GM12878 (cell line): Measurements from ENCODE around the gene MRGPRG. TPM values are rescaled to one million over a fixed set of nuclear protein-coding genes. Genes with fewer than 3 reads are reported as not detected.

Experiments used
- ATAC-seq: fragments of 200-7000 bp; cut with Tn5 transposase; 3 replicates; pipeline ENCODE4 v1.9.1; 2020; ENCODE audit warnings: mild to moderate bottlenecking, moderate library complexity
- BruUV-seq: library from RNA; stranded (reverse); fragments of 400-500 nt; replicated peaks from 2 replicates; lab custom pipeline; 2021; lab: Mats Ljungman, UMichigan
- CTCF ChIA-PET: fragments of 300-600 bp; sonication (Branson Sonifier 250); formaldehyde crosslinking; extraction: SDS; loops from one replicate; lab custom pipeline; 2021; ENCODE audit warnings: inconsistent platforms; lab: Yijun Ruan, JAX
- POLR2A ChIA-PET: fragments of 350-600 bp; formaldehyde crosslinking; extraction: SDS; loops from one replicate; lab custom pipeline; 2021; ENCODE audit warnings: inconsistent platforms; lab: Charles Lee
- RAD21 ChIA-PET: fragments of 300-600 bp; sonication (Branson Sonifier 250); formaldehyde crosslinking; loops from one replicate; lab custom pipeline; 2023; ENCODE audit warnings: antibody characterized with exemption; ENCODE audit not compliant: unreplicated experiment; lab: Charles Lee
- SMC1A ChIA-PET: fragments of 300-600 bp; sonication (Branson Sonifier 250); formaldehyde crosslinking; loops from one replicate; lab custom pipeline; 2023; ENCODE audit not compliant: unreplicated experiment, uncharacterized antibody; lab: Charles Lee
- DNase-seq: peaks from one replicate; pipeline ENCODE4 v3.0.0-alpha.2; 2011; ENCODE audit warnings: low read depth, low spot score
- FAIRE-seq: peaks from 3 replicates; lab custom pipeline; 2011; peaks lifted over from hg19 to GRCh38; lab: Jason Lieb, UNC
- H2AFZ ChIP-seq: 2 replicates; pipeline ENCODE4 v1.6.0; 2011; ENCODE audit warnings: low read depth, low read length, control low read depth; ENCODE audit not compliant: control insufficient read depth
- H3K27ac ChIP-seq: 2 replicates; pipeline ENCODE4 v1.5.1; 2011; ENCODE audit warnings: control low read depth; ENCODE audit not compliant: control insufficient read depth, insufficient read depth
- H3K27me3 ChIP-seq, 2 experiments: replicated peaks in 1 of 2; 2 replicates each; pipeline versions ENCODE4 v1.6.0 to v1.6.1; 2011; ENCODE audit warnings: low read length in 1 of 2; ENCODE audit not compliant: control insufficient read depth in 2 of 2, insufficient read depth in 2 of 2
- H3K36me3 ChIP-seq, 2 experiments: 2 replicates each; pipeline ENCODE4 v1.5.1; 2011; ENCODE audit warnings: low read length in 1 of 2; ENCODE audit not compliant: control insufficient read depth in 2 of 2, insufficient read depth in 2 of 2
- H3K4me1 ChIP-seq: 2 replicates; pipeline ENCODE4 v1.6.1; 2011; ENCODE audit warnings: mild to moderate bottlenecking, low read length, moderate library complexity, mixed read lengths; ENCODE audit not compliant: control insufficient read depth, insufficient read depth
- H3K4me2 ChIP-seq: 2 replicates; pipeline ENCODE4 v1.6.0; 2011; ENCODE audit warnings: control low read depth; ENCODE audit not compliant: control insufficient read depth, insufficient read depth
- H3K4me3 ChIP-seq: fragments of 200-600 bp; sonication (generic); 2 replicates; pipeline ENCODE4 v1.5.1; 2016
- H3K79me2 ChIP-seq: 2 replicates; pipeline ENCODE4 v1.6.0; 2011; ENCODE audit warnings: low read length; ENCODE audit not compliant: control insufficient read depth, insufficient read depth
- H3K9ac ChIP-seq: 2 replicates; pipeline ENCODE4 v1.8.0; 2011; ENCODE audit warnings: low read length, control low read depth, mixed read lengths; ENCODE audit not compliant: control insufficient read depth, insufficient read depth
- H3K9me3 ChIP-seq: replicated peaks from 3 replicates; pipeline ENCODE4 v1.5.1; 2011; ENCODE audit warnings: mild to moderate bottlenecking, low read length; ENCODE audit not compliant: control insufficient read depth, insufficient read depth
- H4K20me1 ChIP-seq: 2 replicates; pipeline ENCODE4 v1.6.0; 2011; ENCODE audit not compliant: control insufficient read depth, insufficient read depth
- ATF3 ChIP-seq: IDR thresholded peaks from 2 replicates; pipeline ENCODE4 v1.6.1; 2011; ENCODE audit warnings: low read depth, mild to moderate bottlenecking, low read length, moderate library complexity, borderline replicate concordance; ENCODE audit errors: extremely low read depth
- CREM ChIP-seq: IDR thresholded peaks from 2 replicates; pipeline ENCODE4 v1.6.1; 2014; ENCODE audit warnings: antibody characterized with exemption, low read depth
- CTCF ChIP-seq, 3 experiments: IDR thresholded peaks in 2 of 3; conservative IDR thresholded peaks in 1 of 3; 2 replicates each; pipeline ENCODE4 v1.5.1; 2011; ENCODE audit warnings: low read depth in 3 of 3, low read length in 3 of 3, mild to moderate bottlenecking in 3 of 3, control low read depth in 2 of 3, moderate library complexity in 2 of 3, inconsistent platforms in 1 of 3, mixed read lengths in 1 of 3; ENCODE audit not compliant: control insufficient read depth in 2 of 3, insufficient read depth in 1 of 3; ENCODE audit errors: extremely low read depth in 1 of 3
- HDGF ChIP-seq: fragments of 450-650 bp; IDR thresholded peaks from 2 replicates; pipeline ENCODE4 v1.6.1; 2016; ENCODE audit warnings: antibody characterized with exemption
- IKZF1 ChIP-seq: fragments of 450-650 bp; conservative IDR thresholded peaks from 2 replicates; pipeline ENCODE4 v1.6.1; 2017; ENCODE audit warnings: antibody characterized with exemption, mild to moderate bottlenecking
- KAT2A ChIP-seq: conservative IDR thresholded peaks from 2 replicates; pipeline ENCODE4 v1.6.1; 2011; ENCODE audit warnings: low read depth, low read length; ENCODE audit not compliant: control insufficient read depth
- MTA2 ChIP-seq: fragments of 450-650 bp; IDR thresholded peaks from 2 replicates; pipeline ENCODE4 v1.6.1; 2016; ENCODE audit warnings: low read depth, mild to moderate bottlenecking, moderate library complexity
- NFYB ChIP-seq: IDR thresholded peaks from 2 replicates; pipeline ENCODE4 v1.6.1; 2011; ENCODE audit warnings: low read depth, mild to moderate bottlenecking, low read length, improper control_type of control experiment, moderate library complexity; ENCODE audit not compliant: insufficient read depth
- NRF1 ChIP-seq: conservative IDR thresholded peaks from 2 replicates; pipeline ENCODE4 v1.6.1; 2011; ENCODE audit warnings: mild to moderate bottlenecking, low read depth, low read length, improper control_type of control experiment
- POU2F2 ChIP-seq: IDR thresholded peaks from 3 replicates; pipeline ENCODE4 v1.6.1; 2011; ENCODE audit warnings: low read depth, mild to moderate bottlenecking, low read length, borderline replicate concordance
- SMARCA5 ChIP-seq: fragments of 450-650 bp; IDR thresholded peaks from 2 replicates; pipeline ENCODE4 v1.6.1; 2017; ENCODE audit warnings: mild to moderate bottlenecking
- SP1 ChIP-seq: IDR thresholded peaks from one replicate; pipeline ENCODE4 v1.6.1; 2011; ENCODE audit warnings: low read depth, low read length
- SUZ12 ChIP-seq: fragments of 200-600 bp; sonication (generic); IDR thresholded peaks from one replicate; pipeline ENCODE4 v1.6.1; 2018; ENCODE audit warnings: antibody characterized with exemption, mild to moderate bottlenecking; ENCODE audit not compliant: unreplicated experiment
- WGBS: methylation state at CpG from one replicate; pipeline ENCODE4 v1.1.6; 2016; ENCODE audit warnings: low lambda C conversion rate; ENCODE audit not compliant: insufficient replicate concordance, insufficient coverage; ENCODE audit errors: missing lambda C conversion rate; 5-methylcytosine and 5-hydroxymethylcytosine counted together
- in situ Hi-C: fragments of 300-500 bp; cut with MboI; formaldehyde crosslinking; loops from 9 replicates; pipeline ENCODE4 v1.14.3; 2018; ENCODE audit warnings: mixed read lengths
- intact Hi-C: fragments of 100-400 bp; cut with micrococcal nuclease; formaldehyde crosslinking; loops from one replicate; pipeline ENCODE4 v1.14.2; 2022; ENCODE audit not compliant: unreplicated experiment
- polyA plus RNA-seq, 11 experiments: library from polyadenylated mRNA; depleted of rRNA in 4 of 11; unstranded in 6 of 11; stranded (reverse) in 5 of 11; fragments of >200 nt; fragmentation: Nextera tagmentation in 4 of 11; fragmentation: Illumina TruSeq in 1 of 11; extraction: Ambion mirVana in 4 of 11; extraction: Trizol in 1 of 11; gene quantifications; 1 replicate in 1 of 11; 2 replicates in 10 of 11; pipeline versions ENCODE4 v1.2.1 to v1.2.3, GENCODE V29; 2011 to 2016; ENCODE audit warnings: inconsistent platforms in 2 of 11, missing spikeins in 2 of 11, low read depth in 1 of 11
- total RNA-seq, 4 experiments: library from RNA; depleted of rRNA in 3 of 4; stranded (reverse); fragments of >200 nt in 3 of 4; fragmentation: Illumina TruSeq in 1 of 4; extraction: Trizol in 1 of 4; gene quantifications; 2 replicates each; pipeline versions ENCODE4 v1.2.1 to v1.2.3, GENCODE V29; 2013 to 2021
- TF ChIP-seq, protein P1 (sequence below): fragments of 450-650 bp; IDR thresholded peaks from 2 replicates; pipeline ENCODE4 v1.6.1; 2018; ENCODE audit warnings: borderline replicate concordance, mild to moderate bottlenecking; ENCODE audit not compliant: partially characterized antibody
- TF ChIP-seq, protein P2 (sequence below): fragments of 450-650 bp; IDR thresholded peaks from 2 replicates; pipeline ENCODE4 v1.6.1; 2016; ENCODE audit warnings: mild to moderate bottlenecking

MRGPRG gene
- total and polyA plus RNA-seq, 10 of the 15 experiments (the other 5 are each of a cell fraction or from before 2014, with no cell fraction given) = not detected

GRCh38 chr11:3220521-3221407, 2.2 kb upstream of the MRGPRG start:
- H3K9ac ChIP-seq = no peak overlapping the region
- H3K9me3 ChIP-seq = no peaks in the 10 kb centered on the region
- H4K20me1 ChIP-seq = no peaks in the 10 kb centered on the region
- H3K27me3 ChIP-seq = peaks cover 0 to 2% of the 10 kb centered on the region in 2 experiments; a peak in 2 of 4 replicates
- no peak overlapping the region for H2AFZ ChIP-seq
- POLR2A ChIA-PET = no interaction called here
- no peak for FAIRE-seq
- RAD21 ChIA-PET = no interaction called here
- intact Hi-C loops = no loop called here
- no peak overlapping the region for H3K4me2 ChIP-seq
- BruUV-seq = no TSS peak
- WGBS = 45% methylated on average over 14 of the region's 21 CpGs
- H3K27ac ChIP-seq = no peak overlapping the region
- SMC1A ChIA-PET = no interaction called here
- DNase-seq = no peak
- no peaks in the 10 kb centered on the region for H3K36me3 ChIP-seq
- no peak for ATAC-seq
- no peaks in the 10 kb centered on the region for H3K4me1 ChIP-seq
- in situ Hi-C loops = no loop called here
- no peak overlapping the region for H3K4me3 ChIP-seq
- CTCF ChIA-PET = no interaction called here
- H3K79me2 ChIP-seq = no peaks in the 10 kb centered on the region
- TF ChIP-seq IKZF1 (no peak), KAT2A (no peak), POU2F2 (no peak), CTCF (IDR thresholded peaks at IDR 0.05 in 2 of 3, conservative IDR thresholded peaks at IDR 0.05 in 1 of 3; ENCODE audit: control insufficient read depth in 2 of 3, extremely low read depth in 1 of 3, insufficient read depth in 1 of 3, low read depth in 3 of 3, low read length in 3 of 3) (no peak), NFYB (no peak), HDGF (no peak), ATF3 (no peak), SMARCA5 (no peak), SP1 (no peak), NRF1 (no peak), SUZ12 (no peak), CREM (no peak), MTA2 (no peak)
- TF ChIP-seq, protein P1, sequence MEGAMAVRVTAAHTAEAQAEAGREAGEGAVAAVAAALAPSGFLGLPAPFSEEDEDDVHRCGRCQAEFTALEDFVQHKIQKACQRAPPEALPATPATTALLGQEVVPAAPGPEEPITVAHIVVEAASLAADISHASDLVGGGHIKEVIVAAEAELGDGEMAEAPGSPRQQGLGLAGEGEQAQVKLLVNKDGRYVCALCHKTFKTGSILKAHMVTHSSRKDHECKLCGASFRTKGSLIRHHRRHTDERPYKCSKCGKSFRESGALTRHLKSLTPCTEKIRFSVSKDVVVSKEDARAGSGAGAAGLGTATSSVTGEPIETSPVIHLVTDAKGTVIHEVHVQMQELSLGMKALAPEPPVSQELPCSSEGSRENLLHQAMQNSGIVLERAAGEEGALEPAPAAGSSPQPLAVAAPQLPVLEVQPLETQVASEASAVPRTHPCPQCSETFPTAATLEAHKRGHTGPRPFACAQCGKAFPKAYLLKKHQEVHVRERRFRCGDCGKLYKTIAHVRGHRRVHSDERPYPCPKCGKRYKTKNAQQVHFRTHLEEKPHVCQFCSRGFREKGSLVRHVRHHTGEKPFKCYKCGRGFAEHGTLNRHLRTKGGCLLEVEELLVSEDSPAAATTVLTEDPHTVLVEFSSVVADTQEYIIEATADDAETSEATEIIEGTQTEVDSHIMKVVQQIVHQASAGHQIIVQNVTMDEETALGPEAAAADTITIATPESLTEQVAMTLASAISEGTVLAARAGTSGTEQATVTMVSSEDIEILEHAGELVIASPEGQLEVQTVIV = no peak
- TF ChIP-seq, protein P2, sequence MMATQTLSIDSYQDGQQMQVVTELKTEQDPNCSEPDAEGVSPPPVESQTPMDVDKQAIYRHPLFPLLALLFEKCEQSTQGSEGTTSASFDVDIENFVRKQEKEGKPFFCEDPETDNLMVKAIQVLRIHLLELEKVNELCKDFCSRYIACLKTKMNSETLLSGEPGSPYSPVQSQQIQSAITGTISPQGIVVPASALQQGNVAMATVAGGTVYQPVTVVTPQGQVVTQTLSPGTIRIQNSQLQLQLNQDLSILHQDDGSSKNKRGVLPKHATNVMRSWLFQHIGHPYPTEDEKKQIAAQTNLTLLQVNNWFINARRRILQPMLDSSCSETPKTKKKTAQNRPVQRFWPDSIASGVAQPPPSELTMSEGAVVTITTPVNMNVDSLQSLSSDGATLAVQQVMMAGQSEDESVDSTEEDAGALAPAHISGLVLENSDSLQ = no peak
